ENCODE measurements around the gene PI4KA. TPM values are rescaled to one million over a fixed set of nuclear protein-coding genes. Genes with fewer than 3 reads are reported as not detected.

PI4KA gene
- total and polyA plus RNA-seq, 2 donors from 2014 or later, result 37.3 to 92.8 TPM

DNA sequence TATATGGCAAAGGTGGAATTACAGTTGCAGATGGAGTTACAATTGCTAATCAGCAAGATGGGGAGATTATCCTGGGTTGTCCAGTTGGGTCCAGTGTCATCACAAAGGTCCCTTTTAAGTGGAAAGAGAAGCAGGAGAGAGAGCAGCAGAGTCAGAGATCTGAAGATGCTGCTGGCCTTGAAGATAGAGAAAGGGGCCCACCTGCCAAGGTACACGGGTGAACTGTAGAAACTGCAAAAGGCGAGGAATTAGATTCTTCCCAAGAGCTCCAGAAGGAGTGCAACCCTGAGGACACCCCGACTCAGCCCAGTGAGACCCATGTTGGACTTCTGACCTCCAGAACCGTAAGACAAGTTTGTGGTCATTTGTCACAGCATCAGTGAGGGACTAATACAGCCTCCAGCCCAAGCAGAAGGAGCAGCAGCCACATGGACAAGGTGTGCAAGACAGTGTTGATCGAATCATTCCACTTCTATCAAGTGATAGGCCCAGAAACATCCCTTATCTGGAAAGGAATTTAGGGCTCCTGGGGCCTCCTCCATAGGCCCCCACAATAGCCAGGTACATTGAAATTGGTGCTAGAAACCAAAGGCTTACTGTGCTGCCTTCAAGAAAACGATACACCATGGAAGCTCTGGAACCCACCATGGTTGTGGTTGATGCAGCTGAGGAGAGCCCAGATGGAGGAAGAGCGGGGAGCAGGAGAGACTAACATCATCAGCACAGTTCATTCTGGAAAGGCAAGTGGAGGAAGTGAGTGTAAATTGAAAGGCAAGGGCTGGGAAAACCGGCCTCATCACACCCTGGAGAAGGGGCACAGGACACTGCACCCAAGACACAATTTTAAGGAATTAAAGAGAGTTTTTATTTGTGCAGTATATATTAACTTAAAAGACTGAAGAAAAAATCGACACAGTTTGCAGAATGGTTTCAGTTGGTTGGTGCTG, 23.5 kb upstream of the PI4KA start:
- Histone ChIP-seq H3K4me1 (ENCODE audit: control insufficient read depth in 2 of 3, insufficient read depth in 2 of 3, low read depth in 1 of 3, low read length in 3 of 3) (peaks cover 0 to 6% (median 4%) of the 10 kb centered on the region in 3 donors), H3K9ac (ENCODE audit: low read length in 3 of 3) (no peak overlapping the region), H3K9me3 (ENCODE audit: control insufficient read depth in 2 of 3, insufficient read depth in 1 of 3, low read length in 3 of 3) (no peaks in the 10 kb centered on the region), H3K27me3 (ENCODE audit: control insufficient read depth, insufficient read depth, low read length) (no peaks in the 10 kb centered on the region), H3K4me3 (ENCODE audit: low read length in 3 of 3) (no peak overlapping the region), H3K27ac (ENCODE audit: low read depth in 2 of 2, low read length in 2 of 2) (no peak overlapping the region), H3K36me3 (ENCODE audit: control insufficient read depth in 2 of 3, insufficient read depth in 3 of 3, low read length in 3 of 3) (peaks cover 0 to 23% (median 5%) of the 10 kb centered on the region in 3 donors)
- no peak for TF ChIP-seq CTCF (IDR thresholded peaks at IDR 0.05; ENCODE audit: borderline replicate concordance, extremely low read depth, insufficient read depth)
- FAIRE-seq, result no peak
- DNase-seq, result peak in 1 of 5 donors; percentile 9
- intact Hi-C loops (cut with DNase I), result no loop called here

- FAIRE-seq (no peak), DNase-seq (no peak)
- Histone ChIP-seq H3K27ac (ENCODE audit: low read depth in 2 of 2, low read length in 2 of 2) (no peak overlapping the region), H3K9ac (ENCODE audit: low read length in 3 of 3) (no peak overlapping the region), H3K9me3 (ENCODE audit: control insufficient read depth in 2 of 3, insufficient read depth in 1 of 3, low read length in 3 of 3) (no peaks in the 10 kb centered on the region), H3K4me1 (ENCODE audit: control insufficient read depth in 2 of 3, insufficient read depth in 2 of 3, low read depth in 1 of 3, low read length in 3 of 3) (peaks cover 0 to 6% (median 4%) of the 10 kb centered on the region in 3 donors), H3K36me3 (ENCODE audit: control insufficient read depth in 2 of 3, insufficient read depth in 3 of 3, low read length in 3 of 3) (peaks cover 0 to 23% (median 8%) of the 10 kb centered on the region in 3 donors), H3K4me3 (ENCODE audit: low read length in 3 of 3) (no peak overlapping the region), H3K27me3 (ENCODE audit: control insufficient read depth, insufficient read depth, low read length) (no peaks in the 10 kb centered on the region)
- intact Hi-C loops (cut with DNase I), result no loop called here
- no peak for TF ChIP-seq CTCF (IDR thresholded peaks at IDR 0.05; ENCODE audit: borderline replicate concordance, extremely low read depth, insufficient read depth)
These were observed 22.6 kb upstream of the PI4KA start for GRCh38 chr22:20881231-20881630.

DNA sequence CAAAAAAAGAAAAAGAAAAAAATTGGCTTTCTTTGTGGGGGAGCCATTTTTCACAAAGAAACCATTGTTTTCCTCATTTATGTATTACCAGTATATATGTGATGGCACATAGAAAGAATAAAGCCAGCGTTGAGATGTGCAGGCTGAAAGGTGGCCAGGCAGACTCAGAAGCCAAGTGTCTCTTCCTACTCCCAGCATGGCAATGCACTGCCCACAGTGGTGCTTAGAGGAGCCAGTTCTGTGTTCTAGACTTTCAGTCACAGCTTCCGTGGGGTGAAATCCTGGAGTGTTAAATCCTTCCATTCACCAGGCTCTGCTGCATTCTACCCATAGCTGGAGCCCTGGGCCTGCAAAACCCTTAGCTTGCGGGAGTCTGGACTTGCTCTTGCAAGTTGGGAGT, 19.1 kb upstream of the PI4KA start:
- H3K27ac ChIP-seq (ENCODE audit: low read depth in 2 of 2, low read length in 2 of 2), result no peak overlapping the region
- no peak overlapping the region for H3K4me3 ChIP-seq (ENCODE audit: low read length in 3 of 3)
- peaks cover 0 to 13% (median 10%) of the 10 kb centered on the region in 3 donors for H3K36me3 ChIP-seq (ENCODE audit: control insufficient read depth in 2 of 3, insufficient read depth in 3 of 3, low read length in 3 of 3)
- FAIRE-seq (no peak), DNase-seq (no peak)
- no peaks in the 10 kb centered on the region for H3K9me3 ChIP-seq (ENCODE audit: control insufficient read depth in 2 of 3, insufficient read depth in 1 of 3, low read length in 3 of 3)
- TF ChIP-seq CTCF (IDR thresholded peaks at IDR 0.05; ENCODE audit: borderline replicate concordance, extremely low read depth, insufficient read depth), result no peak
- no peak overlapping the region for H3K9ac ChIP-seq (ENCODE audit: low read length in 3 of 3)
- no peaks in the 10 kb centered on the region for H3K4me1 ChIP-seq (ENCODE audit: control insufficient read depth in 2 of 3, insufficient read depth in 2 of 3, low read depth in 1 of 3, low read length in 3 of 3)
- no peaks in the 10 kb centered on the region for H3K27me3 ChIP-seq (ENCODE audit: control insufficient read depth, insufficient read depth, low read length)
- intact Hi-C loops (cut with DNase I), result no loop called here
